NCI-H2196 treated with DMSO at 0.1 percent for 48 hours (cell line): ENCODE measurements around the gene OR2T35.

ENCODE experiments used
- DNase-seq: peaks from one replicate; lab custom pipeline; 2025; ENCODE audit not compliant: unreplicated experiment; lab: John Stamatoyannopoulos, UW

OR2T35 gene

GRCh38 chr1:248627971-248628844, 16.9 kb downstream of the OR2T35 start:
- no peak for DNase-seq

GRCh38 chr1:248625971-248626370, 19.1 kb downstream of the OR2T35 start:
- DNase-seq: no peak

GRCh38 chr1:248625166-248625565, 19.9 kb downstream of the OR2T35 start:
- DNase-seq: no peak

GRCh38 chr1:248622570-248623001, 22.5 kb downstream of the OR2T35 start:
- DNase-seq: no peak

- no peak for DNase-seq
These were observed 23.3 kb downstream of the OR2T35 start for GRCh38 chr1:248621770-248622169.

GRCh38 chr1:248618878-248619277, 26.2 kb downstream of the OR2T35 start:
- DNase-seq: no peak

- DNase-seq: no peak
These were observed 27.0 kb downstream of the OR2T35 start for GRCh38 chr1:248618119-248618518.

- DNase-seq: no peak
These were observed 31.3 kb downstream of the OR2T35 start for GRCh38 chr1:248613742-248614141.

- DNase-seq: no peak
These were observed 33.1 kb downstream of the OR2T35 start for GRCh38 chr1:248611883-248612414.

GRCh38 chr1:248610301-248610700, 34.8 kb downstream of the OR2T35 start:
- no peak for DNase-seq

GRCh38 chr1:248599396-248599795, 45.7 kb downstream of the OR2T35 start:
- no peak for DNase-seq

GRCh38 chr1:248597589-248597988, 47.5 kb downstream of the OR2T35 start, which contains the start of gene OR2T10:
TSS of gene OR2T10 (minus strand) at chr1:248597700. CDS start at chr1:248593768, 3,932 bp downstream.
- DNase-seq: no peak

- DNase-seq: no peak
These were observed 48.5 kb downstream of the OR2T35 start for GRCh38 chr1:248596615-248597014.

- DNase-seq: no peak
These were observed 51.9 kb downstream of the OR2T35 start for GRCh38 chr1:248593226-248593625.

- DNase-seq: no peak
These were observed 52.4 kb downstream of the OR2T35 start for GRCh38 chr1:248592655-248593054.

- no peak for DNase-seq
These were observed 55.0 kb downstream of the OR2T35 start for GRCh38 chr1:248590055-248590454.

GRCh38 chr1:248589334-248589733, 55.7 kb downstream of the OR2T35 start:
- DNase-seq: no peak
